HepG2 (cell line): ENCODE measurements around the gene NACAD.

Source experiments
- GATA4 ChIP-seq: sonication (generic); IDR thresholded peaks from 2 replicates; pipeline ENCODE4 v1.6.1; 2016; ENCODE audit warnings: antibody characterized with exemption, low read depth, borderline replicate concordance
- POLR2A ChIP-seq, 2 experiments: IDR thresholded peaks; 2 replicates each; pipeline ENCODE4 v1.6.1; 2011; ENCODE audit warnings: low read depth in 2 of 2, low read length in 2 of 2, mild to moderate bottlenecking in 1 of 2, moderate library complexity in 1 of 2; ENCODE audit not compliant: insufficient read depth in 1 of 2
- SKI ChIP-seq: fragments of 450-650 bp; IDR thresholded peaks from one replicate; pipeline ENCODE4 v1.6.1; 2018; ENCODE audit warnings: mild to moderate bottlenecking; ENCODE audit not compliant: partially characterized antibody
- SP2 ChIP-seq: sonication (generic); formaldehyde crosslinking; IDR thresholded peaks from 2 replicates; pipeline ENCODE4 v1.5.1; 2020; ENCODE audit warnings: mild to moderate bottlenecking, missing genetic modification reagents
- SRF ChIP-seq: IDR thresholded peaks from 2 replicates; pipeline ENCODE4 v1.6.1; 2011; ENCODE audit warnings: mild to moderate bottlenecking, low read depth, low read length, moderate library complexity
- ZNF121 ChIP-seq: sonication (generic); formaldehyde crosslinking; IDR thresholded peaks from 2 replicates; pipeline ENCODE4 v1.5.0; 2020; ENCODE audit warnings: mild to moderate bottlenecking, missing genetic modification reagents
- ZNF430 ChIP-seq: sonication (generic); formaldehyde crosslinking; IDR thresholded peaks from 2 replicates; pipeline ENCODE4 v1.9.0; 2021; ENCODE audit warnings: mild to moderate bottlenecking, missing genetic modification reagents
- ZNF792 ChIP-seq: IDR thresholded peaks from 2 replicates; pipeline ENCODE4 v1.6.1; 2016
- TF ChIP-seq, protein P1 (sequence below): sonication (generic); formaldehyde crosslinking; IDR thresholded peaks from 2 replicates; pipeline ENCODE4 v1.4.0; 2020; ENCODE audit warnings: mild to moderate bottlenecking, missing genetic modification reagents
- TF ChIP-seq, protein P2 (sequence below): sonication (generic); formaldehyde crosslinking; IDR thresholded peaks from 2 replicates; pipeline ENCODE4 v1.5.0; 2020; ENCODE audit warnings: mild to moderate bottlenecking, missing genetic modification reagents, moderate library complexity
- TF ChIP-seq, protein P3 (sequence below): IDR thresholded peaks from 2 replicates; pipeline ENCODE4 v1.6.1; 2016; ENCODE audit warnings: low read depth
- TF ChIP-seq, protein P4 (sequence below): sonication (generic); formaldehyde crosslinking; IDR thresholded peaks from 2 replicates; pipeline ENCODE4 v1.8.1; 2023; ENCODE audit warnings: missing genetic modification reagents, mild to moderate bottlenecking, borderline replicate concordance

DNA sequence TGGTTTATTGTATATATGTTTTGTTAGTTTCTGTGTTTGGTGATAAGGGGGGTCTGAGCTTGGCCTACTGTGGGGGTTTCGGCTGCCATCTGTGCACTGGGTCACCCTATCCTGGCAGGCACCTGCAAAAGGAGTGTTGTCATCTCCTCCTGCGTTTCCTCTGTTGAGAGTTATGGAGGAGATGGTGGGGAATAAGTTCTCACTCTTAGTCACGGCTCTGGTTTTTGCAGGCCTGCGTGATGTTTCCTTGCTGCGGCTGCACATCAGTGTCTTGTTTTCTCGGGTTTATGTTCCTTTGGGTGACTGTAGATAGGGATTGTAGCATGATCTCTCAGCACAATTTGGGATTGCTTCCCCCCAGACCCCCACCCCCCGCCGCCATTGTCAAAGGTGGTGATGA, 52.0 kb downstream of the NACAD start:
- TF ChIP-seq, protein P1, sequence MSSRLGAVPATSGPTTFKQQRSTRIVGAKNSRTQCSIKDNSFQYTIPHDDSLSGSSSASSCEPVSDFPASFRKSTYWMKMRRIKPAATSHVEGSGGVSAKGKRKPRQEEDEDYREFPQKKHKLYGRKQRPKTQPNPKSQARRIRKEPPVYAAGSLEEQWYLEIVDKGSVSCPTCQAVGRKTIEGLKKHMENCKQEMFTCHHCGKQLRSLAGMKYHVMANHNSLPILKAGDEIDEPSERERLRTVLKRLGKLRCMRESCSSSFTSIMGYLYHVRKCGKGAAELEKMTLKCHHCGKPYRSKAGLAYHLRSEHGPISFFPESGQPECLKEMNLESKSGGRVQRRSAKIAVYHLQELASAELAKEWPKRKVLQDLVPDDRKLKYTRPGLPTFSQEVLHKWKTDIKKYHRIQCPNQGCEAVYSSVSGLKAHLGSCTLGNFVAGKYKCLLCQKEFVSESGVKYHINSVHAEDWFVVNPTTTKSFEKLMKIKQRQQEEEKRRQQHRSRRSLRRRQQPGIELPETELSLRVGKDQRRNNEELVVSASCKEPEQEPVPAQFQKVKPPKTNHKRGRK (CRISPR knock-in tag) = no peak
- TF ChIP-seq, protein P2, sequence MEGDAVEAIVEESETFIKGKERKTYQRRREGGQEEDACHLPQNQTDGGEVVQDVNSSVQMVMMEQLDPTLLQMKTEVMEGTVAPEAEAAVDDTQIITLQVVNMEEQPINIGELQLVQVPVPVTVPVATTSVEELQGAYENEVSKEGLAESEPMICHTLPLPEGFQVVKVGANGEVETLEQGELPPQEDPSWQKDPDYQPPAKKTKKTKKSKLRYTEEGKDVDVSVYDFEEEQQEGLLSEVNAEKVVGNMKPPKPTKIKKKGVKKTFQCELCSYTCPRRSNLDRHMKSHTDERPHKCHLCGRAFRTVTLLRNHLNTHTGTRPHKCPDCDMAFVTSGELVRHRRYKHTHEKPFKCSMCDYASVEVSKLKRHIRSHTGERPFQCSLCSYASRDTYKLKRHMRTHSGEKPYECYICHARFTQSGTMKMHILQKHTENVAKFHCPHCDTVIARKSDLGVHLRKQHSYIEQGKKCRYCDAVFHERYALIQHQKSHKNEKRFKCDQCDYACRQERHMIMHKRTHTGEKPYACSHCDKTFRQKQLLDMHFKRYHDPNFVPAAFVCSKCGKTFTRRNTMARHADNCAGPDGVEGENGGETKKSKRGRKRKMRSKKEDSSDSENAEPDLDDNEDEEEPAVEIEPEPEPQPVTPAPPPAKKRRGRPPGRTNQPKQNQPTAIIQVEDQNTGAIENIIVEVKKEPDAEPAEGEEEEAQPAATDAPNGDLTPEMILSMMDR (CRISPR knock-in tag) = no peak
- no peak for TF ChIP-seq ZNF121 (CRISPR knock-in tag)
- no peak for TF ChIP-seq SP2 (CRISPR knock-in tag)
- TF ChIP-seq ZNF792 (CRISPR knock-in tag) = no peak
- TF ChIP-seq ZNF430 (CRISPR knock-in tag) = no peak
- TF ChIP-seq SRF = no peak
- TF ChIP-seq SKI = no peak
- TF ChIP-seq, protein P3, sequence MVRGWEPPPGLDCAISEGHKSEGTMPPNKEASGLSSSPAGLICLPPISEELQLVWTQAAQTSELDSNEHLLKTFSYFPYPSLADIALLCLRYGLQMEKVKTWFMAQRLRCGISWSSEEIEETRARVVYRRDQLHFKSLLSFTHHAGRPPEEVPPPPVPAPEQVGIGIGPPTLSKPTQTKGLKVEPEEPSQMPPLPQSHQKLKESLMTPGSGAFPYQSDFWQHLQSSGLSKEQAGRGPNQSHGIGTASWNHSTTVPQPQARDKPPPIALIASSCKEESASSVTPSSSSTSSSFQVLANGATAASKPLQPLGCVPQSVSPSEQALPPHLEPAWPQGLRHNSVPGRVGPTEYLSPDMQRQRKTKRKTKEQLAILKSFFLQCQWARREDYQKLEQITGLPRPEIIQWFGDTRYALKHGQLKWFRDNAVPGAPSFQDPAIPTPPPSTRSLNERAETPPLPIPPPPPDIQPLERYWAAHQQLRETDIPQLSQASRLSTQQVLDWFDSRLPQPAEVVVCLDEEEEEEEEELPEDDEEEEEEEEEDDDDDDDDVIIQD = no peak
- TF ChIP-seq, protein P4, sequence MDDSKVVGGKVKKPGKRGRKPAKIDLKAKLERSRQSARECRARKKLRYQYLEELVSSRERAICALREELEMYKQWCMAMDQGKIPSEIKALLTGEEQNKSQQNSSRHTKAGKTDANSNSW = no peak
- no peak for TF ChIP-seq POLR2A (IDR thresholded peaks at IDR 0.05; ENCODE audit: insufficient read depth in 1 of 2, low read depth in 2 of 2, low read length in 2 of 2)
- no peak for TF ChIP-seq GATA4
